Gastrocnemius medialis (tissue), 4 donors: Measurements from ENCODE around the gene POLR3E. TPM values are rescaled to one million over a fixed set of nuclear protein-coding genes. Genes with fewer than 3 reads are reported as not detected.
A peak's percentile ranks its signal among the peaks of the same experiment; 100 is the strongest.

Experiments
- ATAC-seq, 2 donors: fragments of 150-250 bp; one replicate each; pipeline ENCODE4 v1.9.1; 2016
- DNase-seq, 2 donors: peaks; one replicate each; pipeline ENCODE4 v3.0.0-alpha.2; 2019
- H3K27ac ChIP-seq, 4 donors: fragments of 200-600 bp; sonication (generic); 1 replicate in 1 of 4; 2 replicates in 3 of 4; pipeline ENCODE4 v1.5.1; 2016 to 2018; ENCODE audit warnings: mild to moderate bottlenecking in 2 of 4, moderate library complexity in 1 of 4
- H3K27me3 ChIP-seq, 3 donors: fragments of 200-600 bp; sonication (generic) in 2 of 3; 1 replicate in 1 of 3; 2 replicates in 2 of 3; pipeline versions ENCODE4 v1.5.1 to v1.6.0; 2016 to 2019; ENCODE audit warnings: mild to moderate bottlenecking in 1 of 3, moderate library complexity in 1 of 3
- H3K36me3 ChIP-seq, 2 donors: fragments of 200-600 bp; sonication (generic) in 1 of 2; one replicate each; pipeline ENCODE4 v1.5.1; 2017 to 2018
- H3K4me1 ChIP-seq, 2 donors: fragments of 200-600 bp; sonication (generic) in 1 of 2; one replicate each; pipeline ENCODE4 v1.5.1; 2016 to 2017; ENCODE audit warnings: mild to moderate bottlenecking in 2 of 2
- H3K4me3 ChIP-seq, 4 donors: fragments of 200-600 bp; sonication (generic) in 3 of 4; 1 replicate in 1 of 4; 2 replicates in 3 of 4; pipeline ENCODE4 v1.5.1; 2016 to 2019; ENCODE audit warnings: mild to moderate bottlenecking in 2 of 4
- H3K9me3 ChIP-seq, 3 donors: fragments of 200-600 bp; sonication (generic) in 2 of 3; 1 replicate in 1 of 3; 2 replicates in 2 of 3; pipeline ENCODE4 v1.5.1; 2016 to 2019
- CTCF ChIP-seq, 5 experiments: fragments of 450-650 bp in 3 of 5; fragments of 200-600 bp in 2 of 5; sonication (generic) in 2 of 5; IDR thresholded peaks in 4 of 5; conservative IDR thresholded peaks in 1 of 5; 1 replicate in 4 of 5; 2 replicates in 1 of 5; pipeline ENCODE4 v1.5.1; 2016 to 2019; ENCODE audit warnings: antibody characterized with exemption in 5 of 5, mild to moderate bottlenecking in 3 of 5, moderate library complexity in 3 of 5
- POLR2A ChIP-seq, 2 donors: fragments of 450-650 bp; IDR thresholded peaks; one replicate each; pipeline ENCODE4 v1.6.1; 2017; ENCODE audit warnings: antibody characterized with exemption in 2 of 2, mild to moderate bottlenecking in 2 of 2, moderate library complexity in 2 of 2
- in situ Hi-C, 4 donors: fragments of 200-750 bp; cut with MboI; loops; one replicate each; pipeline versions ENCODE4 v1.15.0 to v1.8.0; 2017; ENCODE audit warnings: low sequenced_read_pairs in 4 of 4
- intact Hi-C: fragments of 100-400 bp; cut with DNase I; formaldehyde crosslinking; loops from one replicate; pipeline ENCODE4 v1.15.1; 2023; ENCODE audit warnings: low total_unique reads
- total RNA-seq, 4 donors: library from RNA; depleted of rRNA; stranded (reverse); fragments of >200 nt; gene quantifications; one replicate each; pipeline versions ENCODE4 v1.1.0 to v1.2.3, GENCODE V29; 2016

The POLR3E gene
- total RNA-seq, 4 donors from 2014 or later = 105 to 182 (median 116) TPM

DNA sequence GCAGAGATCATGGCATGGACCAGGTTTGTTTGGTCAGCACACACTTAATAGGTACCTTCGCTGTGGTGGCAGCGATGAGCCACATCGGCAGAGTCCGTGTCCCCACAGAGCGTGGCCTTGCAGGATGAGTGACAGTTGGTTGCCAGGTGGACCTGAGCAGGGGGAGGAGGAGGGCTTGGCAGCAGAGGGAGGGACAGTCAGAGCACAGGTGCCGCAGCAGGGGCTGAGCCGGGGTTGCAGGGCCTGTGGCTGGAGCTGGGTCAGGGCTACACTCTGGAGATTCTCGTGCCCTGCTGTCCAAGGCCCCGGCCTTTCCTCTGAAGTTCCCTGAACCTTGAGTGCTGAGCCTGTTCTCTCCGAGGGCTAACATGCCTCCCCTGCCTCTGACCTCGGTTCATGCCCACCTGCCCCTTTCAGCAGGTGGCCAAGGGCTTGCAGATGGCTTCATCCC lies 24.8 kb downstream of the POLR3E start:
- no peak for ATAC-seq
- H3K27me3 ChIP-seq = no peaks in the 10 kb centered on the region
- intact Hi-C loops (loop anchor here (5.0 kb wide), 2 partner anchors 100 to 1135 kb away; no protein-coding TSS in a partner anchor), in situ Hi-C loops (loop anchor here in 1 of 4 donors (10.0 kb wide), 1 partner anchor 1167 kb away; the partner anchor contains the start of genes DNAH3 and LDAF1)
- TF ChIP-seq POLR2A (IDR thresholded peaks at IDR 0.05) = no peak
- no peak for TF ChIP-seq CTCF (IDR thresholded peaks at IDR 0.05 in 4 of 5, conservative IDR thresholded peaks at IDR 0.05 in 1 of 5)
- no peak for DNase-seq
- peaks cover 0 to 68% of the 10 kb centered on the region in 2 donors for H3K36me3 ChIP-seq
- peaks cover 10 to 20% of the 10 kb centered on the region in 2 donors for H3K4me1 ChIP-seq
- no peak overlapping the region for H3K4me3 ChIP-seq
- peak overlapping the region in 2 of 4 donors; percentile 35 to 59 for H3K27ac ChIP-seq
- no peaks in the 10 kb centered on the region for H3K9me3 ChIP-seq

GRCh38 chr16:22322741-22323140 lies 25.5 kb downstream of the POLR3E start:
- no peak overlapping the region for H3K4me3 ChIP-seq
- TF ChIP-seq CTCF (IDR thresholded peaks at IDR 0.05 in 4 of 5, conservative IDR thresholded peaks at IDR 0.05 in 1 of 5) (no peak), POLR2A (IDR thresholded peaks at IDR 0.05) (no peak)
- no peak for DNase-seq
- peaks cover 10 to 19% of the 10 kb centered on the region in 2 donors for H3K4me1 ChIP-seq
- no peaks in the 10 kb centered on the region for H3K27me3 ChIP-seq
- no peak overlapping the region for H3K27ac ChIP-seq
- intact Hi-C loops (loop anchor here (5.0 kb wide), 2 partner anchors 100 to 1135 kb away; no protein-coding TSS in a partner anchor), in situ Hi-C loops (loop anchor here in 1 of 4 donors (10.0 kb wide), 1 partner anchor 1168 kb away; the partner anchor contains the start of genes DNAH3 and LDAF1)
- no peaks in the 10 kb centered on the region for H3K9me3 ChIP-seq
- no peak for ATAC-seq
- H3K36me3 ChIP-seq = peaks cover 0 to 68% of the 10 kb centered on the region in 2 donors

DNA sequence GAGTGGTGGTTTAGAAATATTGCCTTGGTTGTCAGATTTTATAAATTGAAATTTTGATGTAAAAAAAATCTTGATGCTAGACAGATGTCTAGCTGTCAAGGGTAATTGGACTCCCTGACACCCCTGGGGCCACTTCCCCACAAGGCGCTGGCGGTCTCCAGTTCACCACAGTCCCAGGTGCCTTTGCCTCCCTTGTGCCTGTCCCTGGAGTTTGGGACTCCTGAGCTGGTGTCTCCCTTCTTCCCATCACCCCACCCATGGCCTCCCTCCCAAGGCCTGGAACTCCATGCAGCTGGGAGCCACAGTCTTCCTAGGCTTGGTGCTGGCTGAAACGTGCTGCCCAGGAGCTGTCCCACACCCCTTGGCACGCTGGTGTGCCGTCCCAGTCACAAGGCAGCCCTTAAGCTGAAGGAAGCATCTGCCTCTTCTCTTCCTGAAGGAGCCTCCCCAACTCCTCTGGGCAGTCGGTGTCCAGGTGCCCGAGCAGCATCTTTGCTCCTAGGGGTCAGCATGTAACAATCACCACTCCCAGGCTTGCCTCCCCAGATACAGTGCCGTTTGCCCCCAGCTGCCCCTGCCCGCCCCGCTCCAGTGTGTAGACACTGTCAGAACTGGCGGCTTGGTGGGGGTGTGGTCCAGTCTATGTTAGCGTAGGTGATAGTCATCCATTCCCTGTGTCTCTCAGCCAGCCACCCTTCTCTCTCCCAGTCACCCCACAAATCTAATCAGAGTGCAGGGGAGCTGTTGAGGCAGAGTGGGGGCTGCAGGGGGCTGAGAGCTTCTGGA lies 26.2 kb downstream of the POLR3E start:
- peaks cover 0 to 72% of the 10 kb centered on the region in 2 donors for H3K36me3 ChIP-seq
- no peak overlapping the region for H3K27ac ChIP-seq
- TF ChIP-seq POLR2A (IDR thresholded peaks at IDR 0.05) (no peak), CTCF (IDR thresholded peaks at IDR 0.05 in 4 of 5, conservative IDR thresholded peaks at IDR 0.05 in 1 of 5) (no peak)
- DNase-seq (no peak), ATAC-seq (no peak)
- H3K4me3 ChIP-seq = no peak overlapping the region
- intact Hi-C loops = loop anchor here (5.0 kb wide), 2 partner anchors 99 to 1136 kb away; no protein-coding TSS in a partner anchor
- no peaks in the 10 kb centered on the region for H3K9me3 ChIP-seq
- H3K27me3 ChIP-seq = no peaks in the 10 kb centered on the region
- in situ Hi-C loops = loop anchor here in 1 of 4 donors (10.0 kb wide), 1 partner anchor 1169 kb away; the partner anchor contains the start of genes DNAH3 and LDAF1
- H3K4me1 ChIP-seq = peaks cover 10 to 13% of the 10 kb centered on the region in 2 donors

DNA sequence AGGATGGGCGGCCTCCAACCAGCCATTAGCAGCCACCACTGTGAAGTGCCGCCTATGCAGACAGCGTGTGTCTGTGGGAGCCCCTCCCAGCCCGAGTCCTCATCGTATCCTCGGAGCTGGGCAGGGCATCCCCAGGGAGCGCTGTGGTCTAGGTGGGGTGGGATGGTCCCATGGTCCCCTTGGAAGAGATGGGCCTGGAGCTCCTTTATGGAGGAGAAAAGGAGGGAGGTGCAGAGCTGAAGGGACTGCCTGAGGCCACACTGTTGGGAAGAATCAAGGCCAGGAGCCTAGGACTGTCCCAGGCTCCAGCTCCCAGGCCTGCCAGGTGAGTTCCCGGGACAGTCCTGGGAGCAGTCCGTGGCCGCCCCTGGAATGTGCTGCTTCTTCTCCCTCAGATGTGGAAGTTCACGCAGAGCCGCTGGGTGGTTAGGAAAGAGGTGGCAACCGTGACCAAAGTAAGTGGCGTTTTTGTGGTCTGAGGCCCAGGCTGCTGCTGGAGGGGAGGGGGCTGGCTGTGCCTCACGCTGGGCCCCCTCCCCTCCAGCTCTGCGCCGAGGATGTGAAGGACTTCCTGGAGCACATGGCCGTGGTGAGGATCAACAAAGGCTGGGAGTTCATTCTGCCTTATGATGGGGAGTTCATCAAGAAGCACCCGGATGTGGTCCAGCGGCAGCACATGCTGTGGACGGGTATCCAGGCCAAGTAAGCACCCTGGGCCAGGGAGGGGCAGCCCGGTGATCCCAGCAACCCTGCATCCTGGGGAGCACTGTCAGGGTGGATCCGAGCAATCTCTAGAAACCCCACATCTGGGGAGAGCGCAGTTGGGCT lies 27.0 kb downstream of the POLR3E start:
- H3K27me3 ChIP-seq = no peaks in the 10 kb centered on the region
- H3K4me3 ChIP-seq = no peak overlapping the region
- DNase-seq (no peak), ATAC-seq (no peak)
- TF ChIP-seq POLR2A (IDR thresholded peaks at IDR 0.05) = no peak
- no peak for TF ChIP-seq CTCF (IDR thresholded peaks at IDR 0.05 in 4 of 5, conservative IDR thresholded peaks at IDR 0.05 in 1 of 5)
- intact Hi-C loops (loop anchor here (5.0 kb wide), 2 partner anchors 98 to 1137 kb away; no protein-coding TSS in a partner anchor), in situ Hi-C loops (loop anchor here in 1 of 4 donors (10.0 kb wide), 1 partner anchor 1169 kb away; the partner anchor contains the start of genes DNAH3 and LDAF1)
- peaks cover 0 to 70% of the 10 kb centered on the region in 2 donors for H3K36me3 ChIP-seq
- peaks cover 10% of the 10 kb centered on the region in 2 donors for H3K4me1 ChIP-seq
- no peak overlapping the region for H3K27ac ChIP-seq
- H3K9me3 ChIP-seq = no peaks in the 10 kb centered on the region
